HG03066 (cell line): Measurements from ENCODE around the gene P4HA3.

Experiments
- ATAC-seq: cut with Tn5 transposase; IDR thresholded peaks from one replicate; pipeline ENCODE4 v1.9.1; 2021; ENCODE audit warnings: low read depth; ENCODE audit not compliant: unreplicated experiment

Gene P4HA3

GRCh38 chr11:74268456-74268855, 43.0 kb downstream of the P4HA3 start:
- no peak for ATAC-seq

DNA sequence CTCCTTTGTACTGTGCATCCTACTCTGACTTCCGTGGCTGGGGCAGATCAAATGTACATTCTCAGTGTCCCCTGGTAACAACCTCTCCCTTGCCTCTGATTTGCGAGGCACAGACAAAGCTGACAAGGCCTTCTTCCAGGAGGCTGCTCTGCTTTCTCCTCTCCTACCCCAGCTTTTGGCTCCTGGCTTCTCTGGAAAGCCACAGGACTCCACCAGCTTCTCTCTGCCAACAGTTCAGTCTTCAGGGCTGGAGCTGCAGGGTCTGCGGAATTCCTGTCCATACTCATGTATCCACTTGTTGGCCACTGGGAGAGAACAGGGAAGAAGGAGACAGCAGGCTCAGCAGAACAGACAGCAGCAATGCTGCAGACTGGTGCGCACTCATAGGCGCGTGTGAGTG, 44.4 kb downstream of the P4HA3 start:
- no peak for ATAC-seq

- ATAC-seq = no peak
Observed at GRCh38 chr11:74265256-74265655, 46.2 kb downstream of the P4HA3 start.

DNA sequence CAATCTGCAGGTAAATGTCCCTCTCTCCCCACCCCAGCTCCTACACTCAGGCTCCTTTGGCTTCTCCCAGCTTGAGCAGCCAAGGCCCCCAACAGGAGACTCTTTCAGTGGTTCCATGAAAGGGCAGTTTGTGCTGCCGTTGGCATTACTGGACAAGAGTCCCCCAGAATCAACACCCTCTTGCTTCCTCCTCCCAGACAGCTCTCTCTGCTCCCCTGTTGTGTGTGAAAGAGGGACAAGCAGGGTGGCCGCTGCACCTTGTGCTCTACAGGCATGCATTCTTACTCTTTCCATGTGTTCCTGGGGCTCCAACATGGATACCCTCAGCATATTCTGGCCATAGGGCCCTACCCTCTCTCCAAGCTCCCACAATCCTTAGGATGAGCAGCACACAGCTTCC, 48.7 kb downstream of the P4HA3 start:
- ATAC-seq = no peak

GRCh38 chr11:74257959-74258553, 53.4 kb downstream of the P4HA3 start:
- no peak for ATAC-seq

DNA sequence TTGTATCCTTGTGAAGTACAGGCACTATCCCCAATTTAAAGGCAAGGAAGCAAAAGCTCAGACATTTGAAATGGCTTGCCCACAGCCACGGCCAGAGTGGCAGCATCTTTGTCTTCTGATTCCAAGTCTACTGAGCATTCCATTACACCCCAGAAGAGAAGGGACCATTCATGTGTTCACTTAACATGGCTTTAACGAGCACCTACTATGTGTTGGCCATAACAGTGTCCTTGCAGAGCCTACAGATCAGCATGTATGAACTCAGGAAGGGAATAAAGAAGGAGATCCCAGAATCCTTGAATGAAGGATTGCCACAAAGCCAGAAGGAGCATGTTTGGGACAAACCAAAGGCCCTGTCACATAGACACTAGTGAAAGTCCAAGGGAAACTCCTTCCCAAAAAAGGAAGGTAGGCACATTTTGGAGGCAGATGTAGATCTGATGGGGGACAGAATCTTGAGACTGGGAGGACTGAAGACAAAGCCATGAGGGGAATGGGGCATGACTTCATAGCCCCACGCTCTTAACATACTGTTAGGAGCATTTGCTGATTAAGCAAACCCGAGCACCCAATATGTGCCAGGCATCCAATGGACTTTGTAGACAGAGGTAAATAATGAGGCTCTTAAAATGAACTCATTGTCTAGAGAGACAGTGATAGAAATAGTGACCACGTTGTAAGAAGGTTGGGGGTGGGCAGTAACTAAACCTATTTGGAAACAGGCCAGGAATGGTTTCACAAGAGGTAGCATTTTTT, 54.9 kb downstream of the P4HA3 start:
- no peak for ATAC-seq

DNA sequence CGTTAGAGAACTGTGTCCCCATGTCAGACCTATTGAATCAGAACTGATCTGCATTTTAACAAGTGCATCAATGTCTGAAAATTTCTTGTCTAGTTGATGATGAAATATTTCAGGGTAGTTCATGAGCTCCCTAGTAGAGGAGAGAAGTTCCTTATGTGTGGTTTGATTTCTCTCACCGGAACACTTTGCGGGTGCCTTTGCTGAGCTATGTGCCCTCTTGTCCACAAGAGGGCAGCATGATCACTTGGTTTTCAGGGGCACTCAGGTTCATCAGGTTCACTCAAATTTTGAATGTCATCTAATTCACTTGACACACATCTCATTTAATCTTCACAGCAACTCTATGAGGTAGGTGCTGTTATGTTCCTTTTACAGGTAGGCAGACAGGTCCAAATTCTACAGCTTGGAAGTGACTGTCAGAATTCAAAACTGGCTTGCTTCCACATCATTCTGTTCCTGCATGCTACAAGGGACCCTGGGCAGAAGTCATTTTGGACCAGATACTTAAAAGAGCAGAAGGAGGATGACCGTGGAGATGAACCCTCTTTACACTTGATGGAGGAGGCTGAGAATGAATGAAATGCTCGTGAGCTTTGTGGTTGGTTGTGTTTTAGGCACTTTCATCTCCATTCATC, 55.6 kb downstream of the P4HA3 start:
- ATAC-seq = no peak

DNA sequence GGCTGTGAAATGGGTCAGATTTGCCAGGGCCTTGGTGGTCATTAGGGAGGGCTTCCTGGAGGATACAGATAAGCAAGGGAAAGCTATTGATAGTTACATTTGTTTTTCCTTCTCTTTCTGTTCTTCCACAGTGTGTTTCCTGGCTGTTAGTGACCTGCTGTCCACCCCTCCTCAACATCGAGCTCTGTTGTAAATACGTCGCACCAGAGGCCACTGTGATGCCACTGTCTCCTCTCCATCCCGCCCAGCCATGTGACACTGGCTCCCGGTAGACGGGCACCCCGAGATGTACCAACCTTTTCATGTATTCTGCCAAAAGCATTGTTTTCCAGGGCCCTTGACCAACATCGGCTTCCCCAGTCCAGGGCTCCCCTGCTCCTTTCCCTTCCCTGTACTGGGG, 58.1 kb downstream of the P4HA3 start:
- no peak for ATAC-seq

GRCh38 chr11:74249496-74249895, 61.9 kb downstream of the P4HA3 start:
- ATAC-seq = no peak

GRCh38 chr11:74248469-74248868, 63.0 kb downstream of the P4HA3 start:
- ATAC-seq = no peak

- ATAC-seq = no peak
Observed at GRCh38 chr11:74238243-74238642, 73.2 kb downstream of the P4HA3 start.

DNA sequence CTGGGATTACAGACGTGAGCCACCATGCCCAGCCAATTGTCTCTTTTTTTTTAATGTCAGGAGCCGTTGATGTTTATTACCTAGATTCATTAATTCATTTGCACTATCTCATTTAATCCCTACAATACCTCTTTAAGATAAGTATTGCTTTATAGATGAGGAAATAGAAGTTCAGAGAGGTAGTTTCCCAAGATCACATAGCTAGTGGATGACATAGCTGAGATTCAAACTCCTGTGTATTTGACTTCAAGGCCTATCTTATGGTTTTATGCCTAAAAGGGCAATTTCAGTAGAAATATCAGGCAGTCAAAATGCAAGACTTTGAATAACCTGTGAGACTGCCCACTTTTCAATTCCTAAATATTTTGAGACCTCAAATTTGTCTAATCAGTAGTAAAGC, 73.9 kb downstream of the P4HA3 start:
- no peak for ATAC-seq

- ATAC-seq = no peak
Observed at GRCh38 chr11:74235121-74235520, 76.3 kb downstream of the P4HA3 start.

DNA sequence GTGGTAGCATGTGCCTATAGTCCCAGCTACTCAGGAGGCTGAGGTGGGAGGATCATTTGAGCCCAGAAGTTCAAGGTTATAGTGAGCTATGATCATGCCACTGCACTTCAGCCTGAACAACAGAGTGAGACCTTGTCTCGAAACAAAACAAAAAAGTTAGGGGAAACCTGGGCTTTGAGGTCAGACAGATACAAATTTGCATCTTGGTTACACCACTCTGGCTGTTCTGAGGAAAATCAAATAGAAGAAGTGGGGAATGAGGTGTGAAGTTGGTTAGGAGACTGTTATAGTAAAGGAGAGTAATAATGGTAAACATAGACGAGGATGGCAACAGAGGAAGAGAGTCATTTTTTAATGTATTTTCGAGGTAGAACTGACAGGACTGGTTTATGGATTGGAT, 77.8 kb downstream of the P4HA3 start:
- no peak for ATAC-seq

DNA sequence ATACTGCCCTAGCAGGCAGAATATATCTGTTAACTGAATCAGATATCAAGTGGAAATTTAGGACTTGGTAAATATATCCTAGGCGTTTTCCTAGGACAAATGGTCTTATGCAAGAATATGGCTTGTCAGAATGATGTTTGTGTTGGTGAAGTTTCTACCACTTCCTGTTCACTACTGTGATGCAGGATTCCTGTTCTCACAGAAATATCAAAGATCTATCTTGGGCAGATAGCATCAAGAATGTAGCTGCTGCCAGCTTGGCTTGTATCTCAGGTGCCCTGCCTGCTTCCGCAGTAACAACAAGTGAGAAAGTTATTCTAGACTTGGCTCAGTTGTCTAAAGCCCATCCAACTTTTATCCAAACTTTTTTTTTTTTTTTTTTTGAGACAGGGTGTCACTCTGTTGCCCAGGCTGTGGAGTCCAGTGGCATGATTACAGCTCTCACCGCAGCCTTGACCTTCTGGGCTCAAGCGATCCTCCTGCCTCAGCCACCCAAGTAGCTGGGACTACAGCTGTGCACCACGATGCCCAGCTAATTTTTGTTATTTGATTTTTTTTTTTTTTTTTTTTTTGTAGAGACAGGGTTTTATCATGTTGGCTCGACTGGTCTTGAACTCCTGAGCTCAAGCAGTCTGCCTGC, 79.0 kb downstream of the P4HA3 start:
- ATAC-seq = no peak

DNA sequence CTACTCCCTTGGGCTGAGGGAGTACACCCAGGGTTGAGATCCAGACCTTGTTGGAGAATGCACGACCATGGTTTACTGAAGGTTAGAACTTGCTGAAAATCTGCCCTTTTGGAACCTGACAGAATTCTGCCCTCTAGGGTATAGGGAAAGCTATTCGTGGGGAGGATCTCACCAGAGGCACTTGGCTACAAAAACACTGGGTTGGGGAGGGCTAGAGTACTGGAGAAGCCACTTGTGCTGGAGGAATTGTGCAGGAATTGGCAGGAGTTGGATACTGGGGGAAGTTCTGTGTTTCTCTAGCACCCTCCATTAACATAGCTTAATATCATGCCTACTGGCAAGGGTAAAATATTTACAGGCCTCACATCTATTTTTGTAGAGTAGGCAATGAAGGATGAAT, 84.5 kb downstream of the P4HA3 start:
- ATAC-seq = no peak

- no peak for ATAC-seq
Observed at GRCh38 chr11:74225565-74225964, 85.9 kb downstream of the P4HA3 start.

DNA sequence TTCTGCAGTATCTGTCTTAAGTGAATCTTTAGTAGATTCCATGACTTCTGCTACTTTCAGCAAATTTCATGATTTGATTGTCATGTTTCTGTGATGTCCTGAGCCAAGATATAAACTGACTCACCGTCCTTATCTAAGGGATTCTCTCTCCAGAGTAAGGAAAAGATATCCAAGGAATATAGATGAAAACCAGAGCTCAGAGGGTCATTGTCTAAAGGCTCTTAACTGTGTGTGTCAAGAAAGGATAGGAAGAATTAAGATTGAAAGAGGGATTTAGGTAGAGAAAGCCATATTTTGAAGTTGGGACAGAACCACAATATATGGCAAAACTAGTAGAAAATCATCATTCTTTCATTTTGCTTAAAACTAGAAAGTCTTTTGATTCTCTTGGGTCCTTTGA, 89.6 kb downstream of the P4HA3 start:
- ATAC-seq = no peak

DNA sequence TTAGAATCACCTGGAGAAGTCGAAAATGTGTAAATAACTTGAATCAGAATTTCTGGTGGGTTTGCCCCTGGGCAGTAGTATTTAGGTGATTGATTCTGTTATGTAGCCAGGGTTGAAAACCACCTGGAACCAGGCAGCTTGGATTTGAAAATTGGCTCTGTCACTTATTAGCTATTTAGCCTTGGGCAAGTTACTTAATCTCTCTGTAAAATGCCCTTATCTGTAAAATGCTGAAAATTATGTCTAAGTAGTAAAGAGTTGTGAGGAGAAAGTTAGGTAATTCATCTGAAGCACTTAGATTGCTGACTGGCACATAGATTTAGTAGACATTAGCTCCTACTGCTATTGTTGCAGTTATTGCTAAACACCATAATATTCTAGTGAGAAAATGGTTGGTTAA, 91.1 kb downstream of the P4HA3 start:
- ATAC-seq = no peak
